Fibroblast of villous mesenchyme (primary cell): ENCODE results near the gene THRA. TPM values are rescaled to one million over a fixed set of nuclear protein-coding genes. Genes with fewer than 3 reads are reported as not detected.

ENCODE experiments used
- DNase-seq: peaks from one replicate; pipeline ENCODE4 v3.0.0-alpha.2; 2010; ENCODE audit warnings: low read depth
- H3K4me3 ChIP-seq: 2 replicates; pipeline ENCODE4 v1.5.1; 2011; ENCODE audit warnings: low read depth, mild to moderate bottlenecking, low read length
- total RNA-seq: library from RNA; depleted of rRNA; stranded (reverse); fragments of >200 nt; gene quantifications from 2 replicates; pipeline ENCODE4 v1.2.3, GENCODE V29; 2012
- TF ChIP-seq, protein P1 (sequence below): IDR thresholded peaks from 2 replicates; pipeline ENCODE4 v1.5.1; 2012; ENCODE audit warnings: low read depth, mild to moderate bottlenecking, low read length; ENCODE audit not compliant: insufficient read depth

Gene THRA
- total RNA-seq, 1 donor: 27.2 TPM

DNA sequence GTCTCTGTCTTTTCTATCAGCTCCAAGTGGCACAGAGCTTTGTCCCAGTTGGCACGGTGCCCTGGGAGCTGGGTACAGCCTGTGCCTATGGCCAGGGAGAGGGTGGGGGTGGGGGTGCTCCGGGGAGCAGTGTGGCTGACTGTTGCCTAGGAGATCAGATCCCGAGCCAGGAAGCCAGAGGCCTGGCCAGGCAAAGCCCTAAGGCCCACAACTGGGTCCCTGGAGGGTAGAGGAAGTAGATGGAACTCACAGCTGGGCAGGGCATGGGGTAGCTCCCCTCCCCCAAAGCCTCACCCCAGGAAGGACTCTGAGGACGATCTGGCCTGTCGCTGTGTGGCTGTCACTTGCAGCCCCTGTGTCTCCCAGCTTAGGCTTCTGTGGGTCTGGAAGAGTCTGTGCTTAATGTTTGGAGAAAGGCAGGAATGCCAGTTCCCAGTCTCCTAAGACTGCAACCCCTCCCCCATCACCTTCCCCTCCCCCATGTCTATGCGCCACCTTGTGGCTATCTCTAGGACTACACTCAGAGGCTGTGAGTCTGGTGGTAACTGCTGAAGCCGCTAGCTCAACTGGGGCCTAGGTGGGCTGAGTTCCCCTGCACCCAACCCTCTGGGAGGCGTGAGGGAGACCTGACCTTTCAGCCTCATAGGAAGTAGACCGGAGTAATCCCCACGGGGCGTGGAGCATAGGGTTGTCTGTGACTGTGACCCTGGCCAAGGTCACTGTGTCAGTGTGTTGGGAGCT, 12.6 kb downstream of the THRA start:
- TF ChIP-seq, protein P1, sequence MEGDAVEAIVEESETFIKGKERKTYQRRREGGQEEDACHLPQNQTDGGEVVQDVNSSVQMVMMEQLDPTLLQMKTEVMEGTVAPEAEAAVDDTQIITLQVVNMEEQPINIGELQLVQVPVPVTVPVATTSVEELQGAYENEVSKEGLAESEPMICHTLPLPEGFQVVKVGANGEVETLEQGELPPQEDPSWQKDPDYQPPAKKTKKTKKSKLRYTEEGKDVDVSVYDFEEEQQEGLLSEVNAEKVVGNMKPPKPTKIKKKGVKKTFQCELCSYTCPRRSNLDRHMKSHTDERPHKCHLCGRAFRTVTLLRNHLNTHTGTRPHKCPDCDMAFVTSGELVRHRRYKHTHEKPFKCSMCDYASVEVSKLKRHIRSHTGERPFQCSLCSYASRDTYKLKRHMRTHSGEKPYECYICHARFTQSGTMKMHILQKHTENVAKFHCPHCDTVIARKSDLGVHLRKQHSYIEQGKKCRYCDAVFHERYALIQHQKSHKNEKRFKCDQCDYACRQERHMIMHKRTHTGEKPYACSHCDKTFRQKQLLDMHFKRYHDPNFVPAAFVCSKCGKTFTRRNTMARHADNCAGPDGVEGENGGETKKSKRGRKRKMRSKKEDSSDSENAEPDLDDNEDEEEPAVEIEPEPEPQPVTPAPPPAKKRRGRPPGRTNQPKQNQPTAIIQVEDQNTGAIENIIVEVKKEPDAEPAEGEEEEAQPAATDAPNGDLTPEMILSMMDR: peak; percentile 91
- peak; percentile 73 for DNase-seq
- no peak overlapping the region for H3K4me3 ChIP-seq

DNA sequence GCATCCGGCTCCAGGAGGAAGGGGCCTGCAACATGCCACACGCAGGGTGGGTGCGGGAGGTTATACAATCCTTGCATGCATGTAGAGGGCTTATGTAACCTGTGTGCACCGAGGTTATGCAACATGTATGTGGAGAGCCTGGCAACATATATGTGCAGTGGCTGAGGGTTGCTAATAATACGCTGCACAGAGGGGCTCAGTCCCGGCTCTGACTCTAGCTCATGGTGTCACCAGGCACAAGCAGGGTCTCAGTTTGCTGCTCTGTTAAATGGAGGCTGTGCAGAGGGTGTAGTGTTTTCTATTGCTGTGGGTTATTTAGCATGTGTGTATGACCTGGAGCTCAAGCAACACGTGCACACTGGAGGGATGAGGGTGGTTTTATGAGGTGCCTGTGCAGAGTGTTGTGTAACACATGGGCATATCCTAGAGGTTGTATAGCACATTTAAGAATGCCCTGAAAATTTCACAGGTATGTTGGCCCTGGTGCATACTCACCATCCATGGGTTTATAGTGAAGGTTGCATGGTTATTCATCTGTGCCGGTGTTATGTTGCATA, 13.3 kb downstream of the THRA start:
- DNase-seq: no peak
- H3K4me3 ChIP-seq: no peak overlapping the region
- TF ChIP-seq, protein P1: no peak

DNA sequence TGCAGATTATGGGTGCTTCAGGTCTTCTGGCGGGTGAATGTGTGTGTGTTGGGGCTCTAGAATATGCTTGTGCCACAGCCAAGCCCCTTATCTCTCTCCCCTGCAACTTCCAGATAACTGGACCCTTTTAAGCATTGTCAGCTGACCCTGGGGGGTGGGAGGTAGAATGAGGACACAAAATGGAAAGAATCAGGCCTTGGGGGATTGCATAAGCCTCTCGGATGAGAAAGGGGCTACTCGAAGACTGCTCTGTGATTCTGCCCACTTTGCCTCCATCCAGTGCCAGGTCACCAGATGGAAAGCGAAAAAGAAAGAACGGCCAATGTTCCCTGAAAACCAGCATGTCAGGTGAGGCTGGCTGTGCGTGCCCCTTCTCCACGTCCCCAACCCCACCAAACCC, 13.8 kb downstream of the THRA start:
- DNase-seq: no peak
- no peak overlapping the region for H3K4me3 ChIP-seq
- TF ChIP-seq, protein P1: no peak

DNA sequence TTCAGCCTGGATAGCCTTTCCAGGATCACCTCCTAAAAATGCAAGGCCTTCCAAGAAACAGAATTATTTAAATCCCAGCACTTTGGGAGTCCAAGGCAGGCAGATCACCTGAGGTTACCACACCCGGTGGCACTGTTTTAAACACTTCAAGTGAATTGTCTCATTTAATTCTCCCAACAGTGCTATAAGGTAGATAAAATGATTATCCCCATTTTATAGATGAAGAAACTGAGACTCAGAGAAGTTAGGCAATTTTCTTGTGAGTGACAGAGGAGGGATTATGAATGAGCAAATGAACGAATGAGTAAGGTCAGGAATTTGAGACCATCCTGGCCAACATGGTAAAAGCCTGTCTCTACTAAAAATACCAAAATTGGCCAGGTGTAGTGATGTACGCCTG, 16.8 kb downstream of the THRA start:
- TF ChIP-seq, protein P1: no peak

DNA sequence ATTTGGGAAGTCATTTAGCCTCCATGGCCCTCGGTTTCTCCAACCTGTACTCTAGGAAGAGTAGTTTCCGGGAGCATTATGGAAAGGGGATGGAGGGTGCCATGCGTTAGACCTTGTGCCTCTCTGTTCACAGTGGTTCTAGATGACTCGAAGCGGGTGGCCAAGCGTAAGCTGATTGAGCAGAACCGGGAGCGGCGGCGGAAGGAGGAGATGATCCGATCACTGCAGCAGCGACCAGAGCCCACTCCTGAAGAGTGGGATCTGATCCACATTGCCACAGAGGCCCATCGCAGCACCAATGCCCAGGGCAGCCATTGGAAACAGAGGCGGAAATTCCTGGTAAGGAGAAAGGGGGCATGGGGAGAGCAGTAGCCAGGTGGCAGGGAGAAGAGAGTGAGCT, 21.7 kb downstream of the THRA start:
- TF ChIP-seq, protein P1: no peak
- no peak for DNase-seq
- no peak overlapping the region for H3K4me3 ChIP-seq

More for the DNA sequence above, 16.8 kb downstream of the THRA start:
- no peak overlapping the region for H3K4me3 ChIP-seq
- no peak for DNase-seq

DNA sequence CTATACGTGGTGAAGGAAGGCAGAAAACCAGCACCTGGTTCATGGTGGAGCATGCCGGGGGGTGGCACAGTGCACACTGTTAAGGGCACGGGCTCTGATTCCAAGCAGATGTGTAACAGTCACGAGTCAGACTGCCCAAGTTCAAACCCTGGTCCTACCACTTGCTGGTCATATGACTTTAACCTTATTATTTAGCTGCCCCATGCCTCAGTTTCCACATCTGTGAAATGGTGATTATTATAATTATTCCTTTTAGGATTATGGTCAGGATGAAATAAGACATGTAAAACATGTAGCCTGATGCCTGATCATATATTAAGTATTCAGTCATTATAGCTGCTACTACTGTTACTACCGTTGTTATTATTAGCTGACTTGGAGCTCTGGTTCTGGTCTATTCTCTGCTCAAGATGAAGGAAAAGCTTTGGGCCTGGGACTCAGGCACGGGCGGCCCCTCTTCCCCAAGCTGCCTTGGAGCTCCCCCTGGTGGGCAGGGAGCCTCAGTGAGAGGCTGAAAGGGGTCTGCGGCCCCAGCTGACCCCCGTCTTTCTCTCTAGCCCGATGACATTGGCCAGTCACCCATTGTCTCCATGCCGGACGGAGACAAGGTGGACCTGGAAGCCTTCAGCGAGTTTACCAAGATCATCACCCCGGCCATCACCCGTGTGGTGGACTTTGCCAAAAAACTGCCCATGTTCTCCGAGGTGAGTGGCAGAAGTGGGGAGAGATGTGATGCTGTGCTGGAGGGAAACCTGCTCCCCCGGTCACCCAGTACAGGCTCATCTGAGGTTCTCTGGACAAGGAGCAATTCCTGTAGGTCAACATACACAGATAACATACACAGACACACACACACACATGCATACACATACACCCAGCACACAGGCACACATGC, 23.6 kb downstream of the THRA start:
- peak; percentile 53 for DNase-seq
- TF ChIP-seq, protein P1: peak; percentile 74

More for the DNA sequence above, 23.6 kb downstream of the THRA start:
- H3K4me3 ChIP-seq: no peak overlapping the region
